GM23338 (cell line): ENCODE measurements around the gene SEC14L3. TPM values are rescaled to one million over a fixed set of nuclear protein-coding genes. Genes with fewer than 3 reads are reported as not detected.

Experiments used
- ATAC-seq: fragments of 200-7000 bp; cut with Tn5 transposase; 3 replicates; pipeline ENCODE4 v1.9.1; 2020
- DNase-seq: peaks from one replicate; pipeline ENCODE4 v3.0.0-alpha.2; 2015; ENCODE audit warnings: low spot score
- H2AFZ ChIP-seq: fragments of 200-600 bp; sonication (generic); 2 replicates; pipeline ENCODE4 v1.8.0; 2016; ENCODE audit warnings: antibody characterized with exemption, mild to moderate bottlenecking, moderate library complexity
- H3F3A ChIP-seq: fragments of 200-600 bp; sonication (generic); replicated peaks from 2 replicates; pipeline ENCODE4 v1.8.0; 2017; ENCODE audit warnings: antibody characterized with exemption, mixed run types, low read depth
- H3K27ac ChIP-seq: fragments of 200-600 bp; sonication (generic); 2 replicates; pipeline ENCODE4 v1.6.1; 2016; ENCODE audit warnings: low read depth
- H3K27me3 ChIP-seq: fragments of 200-600 bp; sonication (generic); 2 replicates; pipeline ENCODE4 v1.8.0; 2016; ENCODE audit warnings: mild to moderate bottlenecking, mixed run types, moderate library complexity; ENCODE audit not compliant: insufficient read depth
- H3K36me3 ChIP-seq: fragments of 200-600 bp; sonication (generic); 2 replicates; pipeline ENCODE4 v1.8.0; 2016; ENCODE audit warnings: mild to moderate bottlenecking; ENCODE audit not compliant: insufficient read depth
- H3K4me1 ChIP-seq: fragments of 200-600 bp; sonication (generic); 2 replicates; pipeline ENCODE4 v1.8.0; 2016; ENCODE audit warnings: mild to moderate bottlenecking, moderate library complexity; ENCODE audit not compliant: insufficient read depth
- H3K4me2 ChIP-seq: fragments of 200-600 bp; sonication (generic); 2 replicates; pipeline ENCODE4 v1.7.1; 2017; ENCODE audit warnings: mixed run types
- H3K4me3 ChIP-seq: fragments of 200-600 bp; sonication (generic); 2 replicates; pipeline ENCODE4 v1.6.1; 2016; ENCODE audit warnings: mixed run types
- H3K79me2 ChIP-seq: fragments of 200-600 bp; sonication (generic); replicated peaks from 2 replicates; pipeline ENCODE4 v1.8.0; 2017; ENCODE audit warnings: mild to moderate bottlenecking; ENCODE audit not compliant: insufficient read depth
- H3K9me2 ChIP-seq: fragments of 200-600 bp; sonication (generic); 2 replicates; pipeline ENCODE4 v1.8.0; 2017; ENCODE audit not compliant: insufficient read depth
- H4K20me1 ChIP-seq: fragments of 200-600 bp; sonication (generic); replicated peaks from 2 replicates; pipeline ENCODE4 v1.8.0; 2017; ENCODE audit warnings: mild to moderate bottlenecking; ENCODE audit not compliant: insufficient read depth
- H3K27ac Mint-ChIP-seq: 2 replicates; pipeline ENCODE4 v1.8.0; 2020; ENCODE audit warnings: inconsistent platforms, mild to moderate bottlenecking, moderate library complexity, mixed read lengths
- H3K27me3 Mint-ChIP-seq: 3 replicates; pipeline ENCODE4 v1.8.0; 2022; ENCODE audit warnings: low read depth, mild to moderate bottlenecking, moderate library complexity, mixed read lengths, inconsistent platforms; ENCODE audit not compliant: insufficient read depth, poor library complexity
- H3K36me3 Mint-ChIP-seq: 3 replicates; pipeline ENCODE4 v1.8.0; 2021; ENCODE audit warnings: low read depth, mild to moderate bottlenecking, inconsistent platforms, moderate library complexity, mixed read lengths
- H3K4me1 Mint-ChIP-seq: 3 replicates; pipeline ENCODE4 v1.8.0; 2020; ENCODE audit warnings: mild to moderate bottlenecking, inconsistent platforms, mixed read lengths
- H3K4me3 Mint-ChIP-seq: 3 replicates; pipeline ENCODE4 v1.8.0; 2021; ENCODE audit warnings: moderate library complexity, mild to moderate bottlenecking, inconsistent platforms, mixed read lengths
- H3K9me3 Mint-ChIP-seq: 3 replicates; pipeline ENCODE4 v1.8.0; 2020; ENCODE audit warnings: moderate library complexity, mild to moderate bottlenecking, inconsistent platforms, mixed read lengths
- CREB1 ChIP-seq: fragments of 250-450 bp; sonication (Bioruptor Pico); IDR thresholded peaks from 2 replicates; pipeline ENCODE4 v1.5.0; 2020; ENCODE audit warnings: low read depth, mild to moderate bottlenecking, moderate library complexity
- EZH2phosphoT487 ChIP-seq: fragments of 200-600 bp; sonication (generic); IDR thresholded peaks from one replicate; pipeline ENCODE4 v1.8.1; 2018; ENCODE audit warnings: antibody characterized with exemption; ENCODE audit not compliant: unreplicated experiment
- JUNB ChIP-seq: IDR thresholded peaks from one replicate; pipeline ENCODE4 v1.6.1; 2016; ENCODE audit warnings: antibody characterized with exemption; ENCODE audit not compliant: unreplicated experiment
- NANOG ChIP-seq: IDR thresholded peaks from 2 replicates; pipeline ENCODE4 v1.6.1; 2016; ENCODE audit warnings: antibody characterized with exemption, borderline replicate concordance
- POLR2AphosphoS5 ChIP-seq: IDR thresholded peaks from 2 replicates; pipeline ENCODE4 v1.6.1; 2016; ENCODE audit warnings: antibody characterized with exemption, low read depth
- STAT1 ChIP-seq: IDR thresholded peaks from one replicate; pipeline ENCODE4 v1.6.1; 2016; ENCODE audit warnings: antibody characterized with exemption; ENCODE audit not compliant: unreplicated experiment
- ZNF114 ChIP-seq: fragments of 250-450 bp; sonication (Bioruptor Pico); IDR thresholded peaks from 2 replicates; pipeline ENCODE4 v1.5.0; 2020; ENCODE audit warnings: mild to moderate bottlenecking, moderate library complexity
- ZNF331 ChIP-seq: fragments of 250-450 bp; sonication (Bioruptor Pico); IDR thresholded peaks from 2 replicates; pipeline ENCODE4 v1.5.0; 2020; ENCODE audit warnings: low read depth, mild to moderate bottlenecking, moderate library complexity
- ZNF462 ChIP-seq: fragments of 250-450 bp; sonication (Bioruptor Pico); IDR thresholded peaks from 2 replicates; pipeline ENCODE4 v1.5.0; 2020; ENCODE audit warnings: mild to moderate bottlenecking, moderate library complexity
- polyA plus RNA-seq: library from polyadenylated mRNA; unstranded; fragments of >200 nt; fragmentation: Nextera tagmentation; extraction: Ambion mirVana; gene quantifications from 2 replicates; pipeline ENCODE4 v1.2.1, GENCODE V29; 2016
- total RNA-seq: library from RNA; depleted of rRNA; stranded (reverse); fragments of >200 nt; shearing (Covaris generic); gene quantifications from 2 replicates; pipeline ENCODE4 v1.2.3, GENCODE V29; 2014
- TF ChIP-seq, protein P1 (sequence below): IDR thresholded peaks from 2 replicates; pipeline ENCODE4 v1.6.1; 2016; ENCODE audit warnings: antibody characterized with exemption
- TF ChIP-seq, protein P2 (sequence below), 2 experiments: fragments of 200-600 bp in 1 of 2; sonication (generic) in 1 of 2; conservative IDR thresholded peaks; 2 replicates each; pipeline versions ENCODE4 v1.5.1 to v1.6.1; 2016 to 2017; ENCODE audit warnings: antibody characterized with exemption in 2 of 2, low read depth in 2 of 2, mild to moderate bottlenecking in 2 of 2, moderate library complexity in 1 of 2

SEC14L3 gene
- total and polyA plus RNA-seq, 2 experiments from 2014 or later, result not detected

- Histone ChIP-seq H4K20me1 (no peaks in the 10 kb centered on the region), H3K79me2 (no peaks in the 10 kb centered on the region), H3K4me1 (no peaks in the 10 kb centered on the region), H3K36me3 (no peaks in the 10 kb centered on the region), H3K9me2 (0 out of 2 replicates have a peak, but pooled peaks cover 4% of the 10 kb centered on the region), H3K27ac (no peak overlapping the region), H3K27me3 (no peaks in the 10 kb centered on the region), H2AFZ (no peak overlapping the region), H3F3A (peaks cover 3% of the 10 kb centered on the region; the same call in 1 of the 2 replicates), H3K4me2 (no peak overlapping the region), H3K4me3 (no peak overlapping the region)
- Mint-ChIP-seq H3K27me3 (peaks cover 2% of the 10 kb centered on the region), H3K4me1 (peaks cover 19% of the 10 kb centered on the region), H3K36me3 (peaks cover 5% of the 10 kb centered on the region; the same call in 2 of the 3 replicates), H3K27ac (no peak overlapping the region), H3K4me3 (no peak overlapping the region), H3K9me3 (peaks cover 7% of the 10 kb centered on the region)
- TF ChIP-seq, protein P1, sequence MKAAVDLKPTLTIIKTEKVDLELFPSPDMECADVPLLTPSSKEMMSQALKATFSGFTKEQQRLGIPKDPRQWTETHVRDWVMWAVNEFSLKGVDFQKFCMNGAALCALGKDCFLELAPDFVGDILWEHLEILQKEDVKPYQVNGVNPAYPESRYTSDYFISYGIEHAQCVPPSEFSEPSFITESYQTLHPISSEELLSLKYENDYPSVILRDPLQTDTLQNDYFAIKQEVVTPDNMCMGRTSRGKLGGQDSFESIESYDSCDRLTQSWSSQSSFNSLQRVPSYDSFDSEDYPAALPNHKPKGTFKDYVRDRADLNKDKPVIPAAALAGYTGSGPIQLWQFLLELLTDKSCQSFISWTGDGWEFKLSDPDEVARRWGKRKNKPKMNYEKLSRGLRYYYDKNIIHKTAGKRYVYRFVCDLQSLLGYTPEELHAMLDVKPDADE, result no peak
- TF ChIP-seq ZNF114 (CRISPR knock-in tag) (no peak), ZNF462 (no peak), STAT1 (no peak), JUNB (no peak), EZH2phosphoT487 (no peak), POLR2AphosphoS5 (no peak), ZNF331 (no peak), NANOG (no peak), CREB1 (CRISPR knock-in tag) (no peak)
- TF ChIP-seq, protein P2, sequence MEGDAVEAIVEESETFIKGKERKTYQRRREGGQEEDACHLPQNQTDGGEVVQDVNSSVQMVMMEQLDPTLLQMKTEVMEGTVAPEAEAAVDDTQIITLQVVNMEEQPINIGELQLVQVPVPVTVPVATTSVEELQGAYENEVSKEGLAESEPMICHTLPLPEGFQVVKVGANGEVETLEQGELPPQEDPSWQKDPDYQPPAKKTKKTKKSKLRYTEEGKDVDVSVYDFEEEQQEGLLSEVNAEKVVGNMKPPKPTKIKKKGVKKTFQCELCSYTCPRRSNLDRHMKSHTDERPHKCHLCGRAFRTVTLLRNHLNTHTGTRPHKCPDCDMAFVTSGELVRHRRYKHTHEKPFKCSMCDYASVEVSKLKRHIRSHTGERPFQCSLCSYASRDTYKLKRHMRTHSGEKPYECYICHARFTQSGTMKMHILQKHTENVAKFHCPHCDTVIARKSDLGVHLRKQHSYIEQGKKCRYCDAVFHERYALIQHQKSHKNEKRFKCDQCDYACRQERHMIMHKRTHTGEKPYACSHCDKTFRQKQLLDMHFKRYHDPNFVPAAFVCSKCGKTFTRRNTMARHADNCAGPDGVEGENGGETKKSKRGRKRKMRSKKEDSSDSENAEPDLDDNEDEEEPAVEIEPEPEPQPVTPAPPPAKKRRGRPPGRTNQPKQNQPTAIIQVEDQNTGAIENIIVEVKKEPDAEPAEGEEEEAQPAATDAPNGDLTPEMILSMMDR (conservative IDR thresholded peaks at IDR 0.05; ENCODE audit: low read depth in 2 of 2), result no peak
- ATAC-seq, result no peak
- no peak for DNase-seq
Measured at GRCh38 chr22:30434843-30435242, 37.0 kb downstream of the SEC14L3 start.
